Measurements from ENCODE around the gene ERLEC1. TPM values are rescaled to one million over a fixed set of nuclear protein-coding genes. Genes with fewer than 3 reads are reported as not detected.
"Not testable (repeated sequence)": the region's sequence is repeated elsewhere in the genome, so short reads cannot be mapped to it uniquely, and the experiment has no call there.

The ERLEC1 gene
- total RNA-seq, 1 donor from 2014 or later, result 20.9 TPM

DNA sequence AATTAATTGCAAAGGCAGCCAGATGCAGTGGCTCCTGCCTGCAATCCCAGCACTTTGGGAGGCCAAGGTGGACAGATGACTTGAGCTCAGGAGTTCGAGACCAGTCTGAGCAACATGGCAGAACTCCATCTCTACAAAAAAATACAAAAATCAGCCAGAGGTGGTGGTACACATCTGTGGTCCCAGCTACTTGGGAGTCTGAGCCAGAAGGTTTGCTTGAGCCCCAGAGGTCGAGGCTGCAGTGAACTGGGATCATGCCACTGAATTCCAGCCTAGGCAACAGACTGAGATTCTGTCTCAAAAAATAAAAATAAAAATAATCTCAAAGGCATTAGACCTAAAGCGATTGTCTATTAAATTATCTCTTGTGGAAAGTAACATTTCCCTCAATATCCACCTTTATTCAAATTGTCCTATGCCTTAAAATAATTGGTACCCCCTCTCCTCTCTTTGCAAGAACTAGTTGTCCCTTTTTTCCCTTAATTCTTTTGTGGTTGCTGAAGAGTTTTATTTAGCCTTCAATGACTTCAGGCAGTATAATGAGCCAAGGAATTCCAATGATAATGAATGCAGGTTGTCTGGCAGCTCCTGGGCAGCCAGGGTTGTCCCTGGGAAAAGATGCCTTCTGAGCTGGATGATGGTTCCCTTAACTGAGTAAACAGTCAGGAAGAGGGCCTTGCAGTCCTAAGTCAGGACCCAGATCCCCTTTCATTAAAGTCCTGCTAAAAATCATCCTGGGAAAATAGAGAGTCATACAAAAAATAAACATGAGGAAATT is 40.7 kb downstream of the ERLEC1 start:
- Mint-ChIP-seq H3K27ac (ENCODE audit: unreplicated experiment) (no peak overlapping the region), H3K4me1 (ENCODE audit: low read depth, unreplicated experiment) (peaks cover 3% of the 10 kb centered on the region), H3K27me3 (ENCODE audit: unreplicated experiment) (peaks cover 3% of the 10 kb centered on the region), H3K4me3 (ENCODE audit: unreplicated experiment) (no peak overlapping the region), H3K9me3 (ENCODE audit: unreplicated experiment) (no peaks in the 10 kb centered on the region), H3K36me3 (ENCODE audit: unreplicated experiment) (no peaks in the 10 kb centered on the region)
- TF ChIP-seq, protein P1, sequence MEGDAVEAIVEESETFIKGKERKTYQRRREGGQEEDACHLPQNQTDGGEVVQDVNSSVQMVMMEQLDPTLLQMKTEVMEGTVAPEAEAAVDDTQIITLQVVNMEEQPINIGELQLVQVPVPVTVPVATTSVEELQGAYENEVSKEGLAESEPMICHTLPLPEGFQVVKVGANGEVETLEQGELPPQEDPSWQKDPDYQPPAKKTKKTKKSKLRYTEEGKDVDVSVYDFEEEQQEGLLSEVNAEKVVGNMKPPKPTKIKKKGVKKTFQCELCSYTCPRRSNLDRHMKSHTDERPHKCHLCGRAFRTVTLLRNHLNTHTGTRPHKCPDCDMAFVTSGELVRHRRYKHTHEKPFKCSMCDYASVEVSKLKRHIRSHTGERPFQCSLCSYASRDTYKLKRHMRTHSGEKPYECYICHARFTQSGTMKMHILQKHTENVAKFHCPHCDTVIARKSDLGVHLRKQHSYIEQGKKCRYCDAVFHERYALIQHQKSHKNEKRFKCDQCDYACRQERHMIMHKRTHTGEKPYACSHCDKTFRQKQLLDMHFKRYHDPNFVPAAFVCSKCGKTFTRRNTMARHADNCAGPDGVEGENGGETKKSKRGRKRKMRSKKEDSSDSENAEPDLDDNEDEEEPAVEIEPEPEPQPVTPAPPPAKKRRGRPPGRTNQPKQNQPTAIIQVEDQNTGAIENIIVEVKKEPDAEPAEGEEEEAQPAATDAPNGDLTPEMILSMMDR (IDR thresholded peaks at IDR 0.05; ENCODE audit: partially characterized antibody, unreplicated experiment), result no peak
- DNase-seq, result no peak

DNA sequence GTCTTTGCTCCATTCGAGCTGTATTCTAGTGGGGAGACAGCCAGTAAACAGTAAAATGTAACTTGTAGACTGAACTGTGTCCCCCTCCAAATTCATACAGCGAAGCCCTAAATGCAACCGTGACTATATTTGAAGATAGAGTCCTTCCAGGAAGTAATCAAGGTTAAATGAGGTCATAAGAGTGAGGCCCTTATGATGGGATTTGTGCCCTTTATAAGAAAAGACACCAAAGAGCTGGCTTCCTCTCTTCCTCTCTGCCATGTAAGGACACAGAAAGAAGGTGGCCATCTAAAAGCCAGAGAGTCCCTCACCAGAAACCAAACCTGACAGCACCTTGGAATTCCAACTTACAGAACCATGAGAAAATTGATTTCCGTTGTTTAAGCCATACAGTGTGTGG is 41.5 kb downstream of the ERLEC1 start:
- Mint-ChIP-seq H3K27ac (ENCODE audit: unreplicated experiment) (no peak overlapping the region), H3K9me3 (ENCODE audit: unreplicated experiment) (no peaks in the 10 kb centered on the region), H3K4me3 (ENCODE audit: unreplicated experiment) (no peak overlapping the region), H3K36me3 (ENCODE audit: unreplicated experiment) (no peaks in the 10 kb centered on the region), H3K4me1 (ENCODE audit: low read depth, unreplicated experiment) (peaks cover 3% of the 10 kb centered on the region), H3K27me3 (ENCODE audit: unreplicated experiment) (peaks cover 3% of the 10 kb centered on the region)
- TF ChIP-seq, protein P1 (IDR thresholded peaks at IDR 0.05; ENCODE audit: partially characterized antibody, unreplicated experiment), result no peak
- DNase-seq, result no peak

DNA sequence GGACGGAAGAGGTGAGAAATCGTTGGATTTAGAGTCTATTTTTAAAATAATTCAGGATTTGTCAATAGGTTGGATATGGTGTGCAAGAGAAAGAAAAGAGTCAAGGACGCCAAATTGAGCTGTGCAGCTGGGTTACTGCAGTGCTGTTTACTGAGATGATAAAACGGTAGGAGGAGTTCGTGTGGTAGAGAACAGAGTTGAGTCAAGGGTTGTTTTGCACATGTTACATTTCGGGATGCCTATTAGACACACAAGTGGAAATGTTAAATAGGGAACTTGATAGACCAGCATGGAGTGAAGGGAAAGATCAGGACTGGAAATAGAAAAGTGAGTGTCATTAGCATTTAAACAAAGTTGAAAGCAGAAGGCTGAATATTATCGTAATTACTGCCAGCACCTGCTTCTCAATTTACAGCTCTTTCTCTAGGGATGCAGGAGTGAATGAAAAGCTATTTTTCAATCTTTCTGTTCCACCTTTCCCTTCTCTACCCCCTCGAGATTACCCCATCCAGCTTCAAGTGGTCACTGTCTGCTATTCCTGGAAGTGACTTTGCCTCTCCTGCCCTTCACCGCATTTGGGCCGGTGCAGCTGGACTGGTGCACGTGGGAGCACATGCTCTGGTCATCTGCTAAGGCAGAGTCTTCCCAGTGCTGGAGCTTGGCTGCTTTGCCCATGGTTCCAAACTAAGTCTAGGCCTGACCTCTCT is 42.6 kb downstream of the ERLEC1 start:
- Mint-ChIP-seq H3K9me3 (ENCODE audit: unreplicated experiment) (no peaks in the 10 kb centered on the region), H3K36me3 (ENCODE audit: unreplicated experiment) (no peaks in the 10 kb centered on the region), H3K4me1 (ENCODE audit: low read depth, unreplicated experiment) (peaks cover 3% of the 10 kb centered on the region), H3K27me3 (ENCODE audit: unreplicated experiment) (peaks cover 3% of the 10 kb centered on the region), H3K4me3 (ENCODE audit: unreplicated experiment) (no peak overlapping the region), H3K27ac (ENCODE audit: unreplicated experiment) (no peak overlapping the region)
- TF ChIP-seq, protein P1 (IDR thresholded peaks at IDR 0.05; ENCODE audit: partially characterized antibody, unreplicated experiment), result no peak
- DNase-seq, result no peak

DNA sequence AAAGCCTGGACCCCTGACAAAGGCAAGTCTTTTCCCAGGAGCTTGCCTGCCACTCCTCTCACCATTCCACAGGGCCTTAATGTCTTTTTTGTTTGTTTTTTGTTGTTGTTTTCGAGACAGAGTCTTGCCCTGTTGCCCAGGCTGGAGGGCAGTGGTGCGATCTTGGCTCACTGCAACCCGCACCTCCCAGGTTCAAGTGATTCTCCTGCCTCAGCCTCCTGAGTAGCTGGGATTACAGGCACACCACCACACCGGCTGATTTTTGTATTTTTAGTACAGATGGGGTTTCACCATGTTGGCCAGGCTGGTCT is 43.1 kb downstream of the ERLEC1 start:
- H3K4me1 Mint-ChIP-seq (ENCODE audit: low read depth, unreplicated experiment); H3K9me3 Mint-ChIP-seq (ENCODE audit: unreplicated experiment); H3K27ac Mint-ChIP-seq (ENCODE audit: unreplicated experiment); H3K4me3 Mint-ChIP-seq (ENCODE audit: unreplicated experiment); H3K27me3 Mint-ChIP-seq (ENCODE audit: unreplicated experiment); H3K36me3 Mint-ChIP-seq (ENCODE audit: unreplicated experiment); DNase-seq: not testable (repeated sequence)

DNA sequence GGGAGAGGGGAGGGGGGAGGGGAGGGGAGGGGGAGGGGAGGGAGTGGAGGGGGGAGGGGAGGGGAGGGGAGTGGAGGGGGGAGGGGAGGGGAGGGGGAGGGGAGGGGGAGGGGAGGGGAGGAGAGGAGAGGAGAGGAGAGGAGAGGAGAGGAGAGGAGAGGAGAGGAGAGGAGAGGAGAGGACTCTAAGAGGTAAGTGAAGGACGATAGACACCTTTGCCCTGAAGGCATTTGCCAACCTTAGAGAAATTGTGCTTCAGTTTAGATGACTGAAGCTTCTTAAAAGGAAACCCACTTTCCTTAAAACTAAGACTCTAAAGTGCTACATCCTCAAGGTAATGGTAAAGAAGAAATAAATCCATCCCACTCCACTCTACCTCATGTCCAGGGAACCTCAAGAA is 53.7 kb downstream of the ERLEC1 start:
- no peak for DNase-seq
- Mint-ChIP-seq H3K4me3 (ENCODE audit: unreplicated experiment) (no peak overlapping the region), H3K27me3 (ENCODE audit: unreplicated experiment) (no peaks in the 10 kb centered on the region), H3K36me3 (ENCODE audit: unreplicated experiment) (peaks cover 5% of the 10 kb centered on the region), H3K9me3 (ENCODE audit: unreplicated experiment) (no peaks in the 10 kb centered on the region), H3K27ac (ENCODE audit: unreplicated experiment) (no peak overlapping the region), H3K4me1 (ENCODE audit: low read depth, unreplicated experiment) (no peaks in the 10 kb centered on the region)
- TF ChIP-seq, protein P1 (IDR thresholded peaks at IDR 0.05; ENCODE audit: partially characterized antibody, unreplicated experiment), result no peak

DNA sequence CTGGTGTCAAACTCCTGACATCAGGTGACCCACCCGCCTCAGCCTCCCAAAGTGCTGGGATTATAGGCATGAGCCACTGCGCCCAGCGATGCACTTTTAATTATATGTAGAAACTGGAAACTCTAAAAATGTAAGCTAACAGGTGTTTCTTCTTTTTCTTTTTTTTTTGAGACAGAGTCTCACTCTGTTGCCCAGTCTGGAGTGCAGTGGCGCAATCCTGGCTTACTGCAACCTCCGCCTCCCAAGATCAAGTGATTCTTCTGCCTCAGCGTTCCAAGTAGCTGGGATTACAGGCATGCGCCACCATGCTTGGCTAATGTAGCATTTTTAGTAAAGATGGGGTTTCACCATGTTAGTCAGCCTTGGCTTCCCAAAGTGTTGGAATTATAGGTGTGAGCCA is 54.8 kb downstream of the ERLEC1 start:
- H3K27me3 Mint-ChIP-seq (ENCODE audit: unreplicated experiment); H3K4me3 Mint-ChIP-seq (ENCODE audit: unreplicated experiment); H3K27ac Mint-ChIP-seq (ENCODE audit: unreplicated experiment); H3K36me3 Mint-ChIP-seq (ENCODE audit: unreplicated experiment); H3K9me3 Mint-ChIP-seq (ENCODE audit: unreplicated experiment); H3K4me1 Mint-ChIP-seq (ENCODE audit: low read depth, unreplicated experiment); DNase-seq: not testable (repeated sequence)
